GM13976 (cell line): ENCODE data around the gene DAAM2.

Experiments
- DNase-seq: peaks from one replicate; pipeline ENCODE4 v3.0.0; 2012; ENCODE audit warnings: low spot score
- in situ Hi-C: fragments of 300-500 bp; cut with MboI; formaldehyde crosslinking; loops from one replicate; pipeline ENCODE4 v1.12.0; 2022; ENCODE audit warnings: low sequenced_read_pairs, mixed read lengths, inconsistent platforms; ENCODE audit not compliant: unreplicated experiment
- TF ChIP-seq, protein P1 (sequence below): IDR thresholded peaks from 2 replicates; pipeline ENCODE4 v1.5.1; 2012; ENCODE audit warnings: borderline replicate concordance, mild to moderate bottlenecking; ENCODE audit not compliant: insufficient read depth; ENCODE audit errors: extremely low read depth, missing control alignments, control extremely low read depth

Gene DAAM2

DNA sequence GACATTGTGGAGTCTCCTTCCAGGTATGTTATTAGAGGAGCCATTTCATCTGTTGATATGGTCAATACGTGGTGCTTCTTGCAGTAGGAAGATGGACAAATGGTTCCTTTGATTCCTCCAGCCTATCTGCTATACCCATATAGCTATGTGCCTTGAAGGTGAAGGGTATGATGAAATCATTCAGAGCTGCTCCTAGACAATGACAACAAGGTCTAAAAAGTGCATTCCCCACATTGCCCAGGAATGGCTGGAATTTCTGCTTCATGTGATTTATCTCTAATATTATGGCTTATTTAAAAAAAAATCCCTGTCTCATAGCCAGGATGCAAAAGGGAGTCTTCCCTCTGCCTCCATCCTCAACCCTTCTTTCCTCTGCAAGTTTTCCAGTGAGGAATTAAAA, 14.1 kb downstream of the DAAM2 start:
- no peak for DNase-seq
- in situ Hi-C loops, result no loop called here
- TF ChIP-seq, protein P1, sequence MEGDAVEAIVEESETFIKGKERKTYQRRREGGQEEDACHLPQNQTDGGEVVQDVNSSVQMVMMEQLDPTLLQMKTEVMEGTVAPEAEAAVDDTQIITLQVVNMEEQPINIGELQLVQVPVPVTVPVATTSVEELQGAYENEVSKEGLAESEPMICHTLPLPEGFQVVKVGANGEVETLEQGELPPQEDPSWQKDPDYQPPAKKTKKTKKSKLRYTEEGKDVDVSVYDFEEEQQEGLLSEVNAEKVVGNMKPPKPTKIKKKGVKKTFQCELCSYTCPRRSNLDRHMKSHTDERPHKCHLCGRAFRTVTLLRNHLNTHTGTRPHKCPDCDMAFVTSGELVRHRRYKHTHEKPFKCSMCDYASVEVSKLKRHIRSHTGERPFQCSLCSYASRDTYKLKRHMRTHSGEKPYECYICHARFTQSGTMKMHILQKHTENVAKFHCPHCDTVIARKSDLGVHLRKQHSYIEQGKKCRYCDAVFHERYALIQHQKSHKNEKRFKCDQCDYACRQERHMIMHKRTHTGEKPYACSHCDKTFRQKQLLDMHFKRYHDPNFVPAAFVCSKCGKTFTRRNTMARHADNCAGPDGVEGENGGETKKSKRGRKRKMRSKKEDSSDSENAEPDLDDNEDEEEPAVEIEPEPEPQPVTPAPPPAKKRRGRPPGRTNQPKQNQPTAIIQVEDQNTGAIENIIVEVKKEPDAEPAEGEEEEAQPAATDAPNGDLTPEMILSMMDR, result no peak

DNA sequence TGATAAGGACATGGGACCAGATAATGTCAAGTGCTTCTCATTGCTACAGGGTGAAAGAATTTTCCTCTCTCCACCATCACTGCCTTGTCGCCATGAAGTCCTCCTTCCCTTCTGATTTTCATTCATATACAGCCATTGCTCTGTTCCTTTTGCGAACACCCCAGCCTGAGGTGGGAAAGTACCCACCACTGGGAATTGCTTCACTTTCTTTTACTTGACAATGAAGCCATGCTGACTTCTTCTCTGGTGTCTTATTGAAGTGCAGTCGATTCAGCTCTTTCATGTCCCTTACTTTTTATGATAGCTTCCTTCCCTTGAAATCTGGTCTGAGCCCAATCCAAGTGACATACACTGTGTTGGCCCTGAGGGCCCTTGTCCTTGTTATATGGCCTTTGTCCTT, 16.2 kb downstream of the DAAM2 start:
- no peak for DNase-seq
- in situ Hi-C loops, result no loop called here
- TF ChIP-seq, protein P1, result no peak

DNA sequence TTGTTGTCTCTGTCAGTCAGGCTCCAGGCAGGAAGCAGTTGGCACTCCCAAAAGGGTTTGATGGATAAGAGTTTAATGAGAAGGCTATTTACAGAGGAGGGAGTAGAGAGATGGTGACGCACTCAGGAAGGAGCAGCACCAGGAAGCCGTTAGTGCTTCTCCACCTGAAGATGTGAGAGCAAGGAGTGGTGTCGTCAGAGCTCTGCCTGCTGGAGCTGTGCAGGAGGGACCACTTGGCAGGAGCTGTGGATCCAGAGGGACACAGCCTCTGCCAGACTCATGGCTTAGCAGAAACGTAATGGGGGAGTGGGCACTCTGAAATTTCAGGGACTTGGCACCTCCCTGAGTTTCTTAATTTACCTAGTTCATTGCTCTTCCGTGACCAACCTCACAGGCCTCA, 16.8 kb downstream of the DAAM2 start:
- DNase-seq, result no peak
- TF ChIP-seq, protein P1, result no peak
- in situ Hi-C loops, result no loop called here

DNA sequence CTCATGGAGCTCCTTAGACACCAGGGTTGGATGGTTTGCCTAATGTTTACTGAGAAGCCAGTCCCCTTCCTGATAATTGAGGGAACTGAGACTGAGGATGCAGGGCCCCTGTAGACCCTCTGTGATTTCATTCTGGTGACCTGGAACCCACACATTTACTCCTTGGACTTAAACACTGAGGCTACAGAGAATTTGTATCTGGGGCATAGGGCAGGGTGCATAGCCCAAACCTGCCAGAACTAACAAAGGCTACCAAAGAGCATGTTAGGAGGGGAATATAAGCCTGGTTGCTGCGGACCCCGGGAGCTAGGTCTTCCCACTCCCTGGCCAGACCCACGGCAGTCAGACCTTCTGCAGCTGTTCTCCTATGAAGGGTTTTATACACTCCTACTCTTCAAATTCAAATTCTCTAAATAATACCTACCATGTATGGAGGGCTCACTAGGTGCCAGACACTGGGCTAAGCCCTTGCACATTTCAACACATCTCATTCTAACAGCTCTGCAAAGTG, 19.7 kb downstream of the DAAM2 start:
- TF ChIP-seq, protein P1, result no peak
- no peak for DNase-seq
- in situ Hi-C loops, result no loop called here

DNA sequence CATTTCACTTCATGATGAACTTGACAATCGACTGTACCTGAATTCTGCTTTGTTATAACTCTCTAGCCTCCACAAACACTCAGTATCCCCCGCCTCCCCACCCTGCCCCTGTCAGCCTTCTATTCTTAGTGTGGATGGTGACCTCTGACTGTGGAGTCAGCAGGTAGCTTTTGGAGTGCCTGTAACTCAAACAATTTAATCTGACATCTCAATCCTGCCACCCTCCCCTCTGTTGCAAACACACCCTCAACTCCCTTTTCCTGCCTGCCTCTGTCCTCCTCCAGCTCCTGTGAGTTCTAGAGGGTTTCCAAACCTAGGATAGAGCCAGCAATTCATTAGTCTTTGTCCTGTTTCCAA, 20.3 kb downstream of the DAAM2 start:
- TF ChIP-seq, protein P1, result no peak
- DNase-seq, result no peak
- in situ Hi-C loops, result no loop called here

DNA sequence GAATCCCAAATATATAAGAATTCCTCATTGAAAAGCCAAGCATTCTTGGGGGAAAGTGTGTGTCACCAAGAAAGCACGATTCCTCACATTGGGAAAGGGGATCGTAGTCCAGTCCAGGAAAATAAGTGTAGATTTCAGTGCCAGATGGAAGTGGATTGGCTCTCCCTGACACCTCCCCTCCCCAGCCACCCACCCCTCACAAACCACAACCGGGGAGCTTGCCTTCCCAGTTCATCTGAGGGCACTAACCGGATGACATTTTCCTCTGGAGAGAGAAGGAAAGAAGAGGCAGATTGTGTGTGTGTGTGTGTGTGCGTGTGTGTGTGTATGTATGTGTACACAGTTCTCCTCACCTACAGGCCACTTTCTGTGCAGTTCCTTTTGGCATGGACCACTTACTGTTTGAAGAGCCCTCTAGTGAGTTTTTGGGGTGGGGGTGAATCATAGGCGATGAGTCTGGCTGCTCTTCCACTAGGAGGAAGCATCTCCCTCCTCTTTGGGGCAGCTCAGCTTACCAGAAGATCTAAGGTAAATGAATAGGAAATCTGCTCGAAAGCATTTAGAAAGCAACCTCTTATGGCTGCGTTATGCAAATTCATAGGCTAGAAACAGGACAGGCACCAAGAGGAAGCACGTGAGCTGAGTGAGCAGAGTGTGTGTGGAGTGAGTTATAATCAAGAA, 20.8 kb downstream of the DAAM2 start:
- TF ChIP-seq, protein P1, result no peak
- in situ Hi-C loops, result no loop called here
- DNase-seq, result no peak
